ENCODE measurements around the gene DHX30. TPM values are rescaled to one million over a fixed set of nuclear protein-coding genes. Genes with fewer than 3 reads are reported as not detected.

DHX30 gene
- total RNA-seq, 1 donor from 2014 or later: 25.8 TPM

DNA sequence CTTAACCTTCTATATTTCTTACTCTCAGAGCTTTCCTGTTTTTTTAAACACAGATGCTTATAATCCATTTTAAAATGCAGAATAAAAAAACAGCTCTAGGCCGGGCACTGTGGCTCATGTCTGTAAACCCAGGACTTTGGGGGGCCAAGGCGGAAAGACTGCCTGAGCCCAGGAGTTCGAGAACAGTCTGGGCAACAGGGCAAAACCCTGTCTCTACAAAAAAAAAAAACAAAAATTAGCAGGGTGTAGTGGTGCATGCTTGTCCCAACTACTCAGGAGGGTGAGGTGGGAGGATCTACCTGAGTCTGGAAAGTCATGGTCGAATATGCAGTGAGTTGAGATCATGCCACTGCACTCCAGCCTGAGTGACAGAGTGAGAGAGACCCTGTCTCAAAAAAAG, 36.8 kb upstream of the DHX30 start:
- Histone ChIP-seq H3K27ac (no peak overlapping the region), H3K27me3 (no peaks in the 10 kb centered on the region), H3K4me1 (no peaks in the 10 kb centered on the region), H3K9me3 (no peaks in the 10 kb centered on the region), H3K36me3 (peaks cover 4 to 17% of the 10 kb centered on the region in 2 donors), H3K4me3 (no peak overlapping the region)
- intact Hi-C loops (cut with DNase I): no loop called here
- DNase-seq (ENCODE audit: low spot score in 2 of 2): no peak
- TF ChIP-seq, protein P1, sequence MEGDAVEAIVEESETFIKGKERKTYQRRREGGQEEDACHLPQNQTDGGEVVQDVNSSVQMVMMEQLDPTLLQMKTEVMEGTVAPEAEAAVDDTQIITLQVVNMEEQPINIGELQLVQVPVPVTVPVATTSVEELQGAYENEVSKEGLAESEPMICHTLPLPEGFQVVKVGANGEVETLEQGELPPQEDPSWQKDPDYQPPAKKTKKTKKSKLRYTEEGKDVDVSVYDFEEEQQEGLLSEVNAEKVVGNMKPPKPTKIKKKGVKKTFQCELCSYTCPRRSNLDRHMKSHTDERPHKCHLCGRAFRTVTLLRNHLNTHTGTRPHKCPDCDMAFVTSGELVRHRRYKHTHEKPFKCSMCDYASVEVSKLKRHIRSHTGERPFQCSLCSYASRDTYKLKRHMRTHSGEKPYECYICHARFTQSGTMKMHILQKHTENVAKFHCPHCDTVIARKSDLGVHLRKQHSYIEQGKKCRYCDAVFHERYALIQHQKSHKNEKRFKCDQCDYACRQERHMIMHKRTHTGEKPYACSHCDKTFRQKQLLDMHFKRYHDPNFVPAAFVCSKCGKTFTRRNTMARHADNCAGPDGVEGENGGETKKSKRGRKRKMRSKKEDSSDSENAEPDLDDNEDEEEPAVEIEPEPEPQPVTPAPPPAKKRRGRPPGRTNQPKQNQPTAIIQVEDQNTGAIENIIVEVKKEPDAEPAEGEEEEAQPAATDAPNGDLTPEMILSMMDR (IDR thresholded peaks at IDR 0.05): no peak

DNA sequence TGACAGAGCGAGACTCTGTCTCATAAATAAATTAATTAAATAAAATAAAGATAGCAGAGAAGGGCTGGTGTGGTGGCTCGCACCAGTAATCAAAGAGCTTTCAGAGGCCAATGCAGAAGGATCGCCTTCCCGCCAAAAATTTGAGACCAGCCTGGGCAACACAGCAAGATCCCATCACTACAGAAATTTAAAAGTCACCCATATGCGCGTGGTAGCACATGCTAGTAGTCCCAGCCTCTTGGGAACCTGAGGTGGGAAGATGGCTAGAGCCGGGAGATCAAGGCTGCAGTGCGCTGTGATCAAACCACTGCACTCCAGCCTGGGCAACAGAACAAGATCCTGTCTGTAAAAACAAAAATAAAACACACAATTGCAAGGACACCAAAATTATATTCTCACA, 30.9 kb upstream of the DHX30 start:
- H3K4me1 ChIP-seq: no peaks in the 10 kb centered on the region
- H3K36me3 ChIP-seq: peaks cover 14 to 26% of the 10 kb centered on the region in 2 donors
- DNase-seq (ENCODE audit: low spot score in 2 of 2): no peak
- H3K9me3 ChIP-seq: no peaks in the 10 kb centered on the region
- no peak overlapping the region for H3K4me3 ChIP-seq
- intact Hi-C loops (cut with DNase I): no loop called here
- no peak overlapping the region for H3K27ac ChIP-seq
- TF ChIP-seq, protein P1 (IDR thresholded peaks at IDR 0.05): no peak
- H3K27me3 ChIP-seq: no peaks in the 10 kb centered on the region

DNA sequence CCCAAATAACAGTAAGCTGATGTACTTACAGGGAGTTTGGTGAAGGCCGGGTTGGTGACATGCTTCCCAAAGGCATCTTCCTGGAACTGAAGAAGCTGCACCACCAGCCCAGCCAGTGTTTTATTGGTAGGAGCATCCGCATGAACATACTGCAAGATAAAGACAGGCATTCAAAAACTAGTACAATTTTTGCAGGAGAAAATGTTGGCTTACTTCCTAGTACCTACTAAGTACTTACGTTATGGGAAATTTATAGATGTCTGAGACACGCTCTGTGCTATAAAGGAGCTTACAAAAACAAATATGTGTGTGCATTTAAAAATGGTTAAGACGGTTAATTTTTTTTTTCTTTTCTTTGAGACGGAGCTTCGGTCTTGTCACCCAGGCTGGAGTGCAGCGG, 30.1 kb upstream of the DHX30 start:
- Histone ChIP-seq H3K4me1 (no peaks in the 10 kb centered on the region), H3K27me3 (no peaks in the 10 kb centered on the region), H3K36me3 (peaks cover 14 to 26% of the 10 kb centered on the region in 2 donors), H3K4me3 (no peak overlapping the region), H3K27ac (no peak overlapping the region), H3K9me3 (no peaks in the 10 kb centered on the region)
- no peak for DNase-seq (ENCODE audit: low spot score in 2 of 2)
- intact Hi-C loops (cut with DNase I): no loop called here
- TF ChIP-seq, protein P1 (IDR thresholded peaks at IDR 0.05): no peak

DNA sequence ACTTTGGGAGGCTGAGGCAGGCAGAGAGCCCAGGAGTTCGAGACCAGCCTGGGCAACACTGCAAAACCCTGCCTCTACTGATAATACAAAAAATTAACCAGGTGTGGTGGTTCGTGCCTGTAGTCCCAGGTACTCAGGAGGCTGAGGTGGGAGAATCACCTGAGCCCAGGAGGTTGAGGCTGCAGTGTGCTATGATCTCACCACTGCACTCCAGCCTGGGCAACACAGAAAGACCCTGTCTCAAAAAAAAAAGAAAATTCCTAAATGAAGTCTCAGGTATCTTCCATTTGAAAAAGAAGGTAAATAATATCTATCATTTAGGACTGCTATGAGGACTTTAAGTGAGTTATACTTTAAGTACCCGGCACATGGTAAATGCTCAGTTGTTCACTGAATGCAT, 24.2 kb upstream of the DHX30 start:
- Histone ChIP-seq H3K36me3 (no peaks in the 10 kb centered on the region), H3K27ac (no peak overlapping the region), H3K9me3 (no peaks in the 10 kb centered on the region), H3K4me3 (no peak overlapping the region), H3K4me1 (peaks cover 0 to 18% of the 10 kb centered on the region in 2 donors), H3K27me3 (no peaks in the 10 kb centered on the region)
- TF ChIP-seq, protein P1 (IDR thresholded peaks at IDR 0.05): no peak
- intact Hi-C loops (cut with DNase I): no loop called here
- DNase-seq (ENCODE audit: low spot score in 2 of 2): no peak

DNA sequence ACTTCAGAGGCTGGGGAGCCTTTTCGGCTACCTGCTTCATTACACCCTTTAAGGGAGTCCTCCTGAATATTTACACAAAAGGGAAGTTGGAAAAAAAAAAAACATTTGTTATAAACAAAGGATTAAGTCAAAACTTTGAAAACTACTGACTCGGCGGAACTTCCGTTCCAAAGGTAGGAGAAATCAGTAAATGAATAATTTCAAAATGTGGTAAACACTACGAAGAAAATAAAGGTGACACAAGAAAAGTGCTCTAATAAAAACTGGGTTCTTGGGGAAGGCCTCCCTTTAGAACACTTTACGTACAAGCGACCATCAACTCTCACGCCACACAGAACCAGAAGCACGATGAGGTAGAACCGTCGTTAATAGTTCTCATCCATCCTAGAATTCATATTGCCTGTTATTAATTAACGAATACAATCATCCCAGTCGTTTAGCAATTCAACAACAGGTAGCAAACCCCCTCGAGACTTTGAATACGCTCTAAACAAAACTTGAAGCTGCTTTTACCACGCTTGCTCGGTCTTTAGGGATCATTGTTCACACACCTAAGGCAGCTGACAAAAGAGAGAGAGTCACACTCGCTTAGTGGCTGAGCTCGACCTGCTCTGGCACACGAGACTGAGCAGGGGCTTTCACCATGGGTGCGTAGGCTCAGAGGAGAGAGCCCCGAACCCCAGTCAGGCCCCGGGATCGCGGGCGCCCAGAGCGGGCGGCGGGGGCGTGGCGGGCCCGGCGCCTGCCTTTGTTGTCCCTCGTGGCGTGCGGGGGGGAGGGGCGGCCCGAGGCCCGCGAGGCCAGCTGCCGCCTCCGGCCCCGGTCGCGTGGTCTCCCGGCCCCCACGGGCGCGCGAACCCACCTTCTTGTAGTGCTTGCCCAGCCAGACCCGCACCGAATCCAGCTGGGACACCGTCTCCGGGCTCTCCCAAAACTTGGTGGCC, 21.9 kb upstream of the DHX30 start:
- TF ChIP-seq, protein P1 (IDR thresholded peaks at IDR 0.05): no peak
- Histone ChIP-seq H3K9me3 (no peaks in the 10 kb centered on the region), H3K27me3 (no peaks in the 10 kb centered on the region), H3K27ac (peak overlapping the region; percentile 93 to 97), H3K36me3 (no peaks in the 10 kb centered on the region), H3K4me1 (peaks cover 0 to 18% of the 10 kb centered on the region in 2 donors), H3K4me3 (peak overlapping the region; percentile 75 to 97)
- intact Hi-C loops (cut with DNase I): loop anchor here (5.0 to 10.0 kb wide), 2 partner anchors 399 to 616 kb away; partner anchors contain the start of genes PTPN23 and SETD2
- DNase-seq (ENCODE audit: low spot score in 2 of 2): peak in 1 of 2 donors; percentile 76

All from ascending aorta (tissue), 2 donors.